Naive B cell (primary cell): ENCODE measurements around the gene UCK2. TPM values are rescaled to one million over a fixed set of nuclear protein-coding genes. Genes with fewer than 3 reads are reported as not detected.

Source experiments
- ATAC-seq, 2 donors: fragments of 150-1000 bp; cut with Tn5 transposase; 2 replicates each; pipeline ENCODE4 v1.10.0; 2021; ENCODE audit warnings: low read depth in 2 of 2, mild to moderate bottlenecking in 2 of 2, moderate library complexity in 2 of 2
- DNase-seq: peaks from one replicate; pipeline ENCODE4 v3.0.0; 2022
- H3K27ac Mint-ChIP-seq, 6 donors: one replicate each; pipeline ENCODE4 v1.8.0; 2020 to 2022; ENCODE audit warnings: mild to moderate bottlenecking in 6 of 6, mixed read lengths in 6 of 6, moderate library complexity in 5 of 6, inconsistent platforms in 2 of 6
- H3K27me3 Mint-ChIP-seq, 3 donors: one replicate each; pipeline ENCODE4 v1.8.0; 2021 to 2022; ENCODE audit warnings: mixed read lengths in 3 of 3, mild to moderate bottlenecking in 1 of 3
- H3K36me3 Mint-ChIP-seq, 2 donors: one replicate each; pipeline ENCODE4 v1.8.0; 2020 to 2022; ENCODE audit warnings: mixed read lengths in 2 of 2, inconsistent platforms in 1 of 2, mild to moderate bottlenecking in 1 of 2
- H3K4me1 Mint-ChIP-seq, 3 donors: one replicate each; pipeline ENCODE4 v1.8.0; 2020 to 2022; ENCODE audit warnings: mixed read lengths in 3 of 3, inconsistent platforms in 1 of 3, mild to moderate bottlenecking in 1 of 3, moderate library complexity in 1 of 3
- H3K4me3 Mint-ChIP-seq, 8 donors: one replicate each; pipeline ENCODE4 v1.8.0; 2020 to 2022; ENCODE audit warnings: mild to moderate bottlenecking in 8 of 8, mixed read lengths in 8 of 8, moderate library complexity in 8 of 8, inconsistent platforms in 2 of 8
- H3K9me3 Mint-ChIP-seq, 7 donors: one replicate each; pipeline ENCODE4 v1.8.0; 2020 to 2022; ENCODE audit warnings: mixed read lengths in 7 of 7, mild to moderate bottlenecking in 5 of 7, inconsistent platforms in 2 of 7, moderate library complexity in 1 of 7
- polyA plus RNA-seq, 6 donors: library from polyadenylated mRNA; unstranded; fragments of 300-500 nt; fragmentation: Illumina TruSeq; gene quantifications; one replicate each; pipeline ENCODE4 v1.2.3, GENCODE V29; 2021; ENCODE audit warnings: low read depth in 6 of 6

Gene UCK2
- polyA plus RNA-seq, 6 donors from 2014 or later, result 4.9 to 10.7 (median 7.7) TPM

GRCh38 chr1:165853528-165854075 lies 26.2 kb downstream of the UCK2 start:
- H3K27me3 Mint-ChIP-seq, result no peaks in the 10 kb centered on the region
- no peak overlapping the region for H3K27ac Mint-ChIP-seq
- peaks cover 0 to 3% (median 0%) of the 10 kb centered on the region in 7 donors for H3K9me3 Mint-ChIP-seq

GRCh38 chr1:165854101-165854845 lies 26.9 kb downstream of the UCK2 start:
- H3K9me3 Mint-ChIP-seq, result peaks cover 0 to 3% (median 0%) of the 10 kb centered on the region in 7 donors
- no peak overlapping the region for H3K27ac Mint-ChIP-seq
- H3K36me3 Mint-ChIP-seq, result peaks cover 0 to 4% of the 10 kb centered on the region in 2 donors
- no peaks in the 10 kb centered on the region for H3K27me3 Mint-ChIP-seq
- ATAC-seq (no peak), DNase-seq (no peak)
- no peak overlapping the region for H3K4me3 Mint-ChIP-seq
- peaks cover 32 to 55% (median 42%) of the 10 kb centered on the region in 3 donors for H3K4me1 Mint-ChIP-seq

More at GRCh38 chr1:165853528-165854075, 26.2 kb downstream of the UCK2 start:
- peaks cover 34 to 62% (median 49%) of the 10 kb centered on the region in 3 donors for H3K4me1 Mint-ChIP-seq
- no peak overlapping the region for H3K4me3 Mint-ChIP-seq
- ATAC-seq (no peak), DNase-seq (no peak)
- peaks cover 0 to 4% of the 10 kb centered on the region in 2 donors for H3K36me3 Mint-ChIP-seq

DNA sequence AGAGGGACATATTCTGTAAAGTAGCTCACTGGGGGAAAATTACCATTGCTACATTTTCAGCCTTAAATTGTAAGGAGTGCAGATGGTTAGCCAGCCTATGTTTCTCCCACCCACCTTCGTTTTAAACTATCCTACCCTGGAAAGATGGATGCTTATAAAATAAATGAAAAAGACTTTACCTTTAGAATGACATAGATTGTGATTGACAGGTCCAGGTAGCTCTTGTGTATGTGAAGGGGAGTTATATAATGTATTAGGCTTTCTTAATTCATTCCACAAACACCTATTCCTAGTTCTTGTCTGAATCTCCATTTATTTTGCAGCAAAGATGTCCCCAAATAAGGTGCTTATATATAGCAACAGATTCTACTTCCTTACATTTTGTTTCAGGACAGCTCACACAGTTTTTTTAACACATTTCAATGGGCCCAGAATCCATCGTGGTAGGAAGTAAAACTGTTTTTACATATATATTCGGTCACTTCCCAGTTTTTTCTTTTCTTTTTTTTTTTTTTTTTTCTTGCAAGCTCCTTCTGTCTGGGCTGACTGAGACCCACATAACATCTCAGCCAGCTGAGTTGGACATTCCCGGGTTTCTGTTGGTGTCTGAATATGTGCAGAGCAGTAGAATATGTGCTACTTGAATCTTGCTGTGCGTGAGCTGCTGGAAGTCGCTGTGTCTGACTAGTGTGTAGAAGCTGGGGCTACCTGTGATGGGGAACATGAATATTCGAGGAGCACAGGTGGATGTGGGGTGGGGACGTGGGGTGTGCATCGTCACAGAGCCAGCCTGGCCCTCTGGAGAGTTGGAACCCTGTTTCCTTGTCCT lies 27.8 kb downstream of the UCK2 start:
- H3K4me3 Mint-ChIP-seq, result peak overlapping the region in 1 of 8 donors; percentile 12
- H3K9me3 Mint-ChIP-seq, result peaks cover 0 to 3% (median 0%) of the 10 kb centered on the region in 7 donors
- DNase-seq, result no peak
- peak overlapping the region in 1 of 6 donors; percentile 55 for H3K27ac Mint-ChIP-seq
- ATAC-seq, result no peak
- H3K36me3 Mint-ChIP-seq, result peaks cover 0 to 4% of the 10 kb centered on the region in 2 donors
- H3K4me1 Mint-ChIP-seq, result peaks cover 32 to 56% (median 43%) of the 10 kb centered on the region in 3 donors
- H3K27me3 Mint-ChIP-seq, result no peaks in the 10 kb centered on the region

GRCh38 chr1:165856021-165856420 lies 28.6 kb downstream of the UCK2 start:
- Mint-ChIP-seq H3K27ac (no peak overlapping the region), H3K4me1 (peaks cover 29 to 56% (median 41%) of the 10 kb centered on the region in 3 donors), H3K4me3 (no peak overlapping the region), H3K27me3 (no peaks in the 10 kb centered on the region), H3K36me3 (peaks cover 0 to 4% of the 10 kb centered on the region in 2 donors), H3K9me3 (peaks cover 0 to 3% (median 0%) of the 10 kb centered on the region in 7 donors)
- ATAC-seq (no peak), DNase-seq (no peak)

DNA sequence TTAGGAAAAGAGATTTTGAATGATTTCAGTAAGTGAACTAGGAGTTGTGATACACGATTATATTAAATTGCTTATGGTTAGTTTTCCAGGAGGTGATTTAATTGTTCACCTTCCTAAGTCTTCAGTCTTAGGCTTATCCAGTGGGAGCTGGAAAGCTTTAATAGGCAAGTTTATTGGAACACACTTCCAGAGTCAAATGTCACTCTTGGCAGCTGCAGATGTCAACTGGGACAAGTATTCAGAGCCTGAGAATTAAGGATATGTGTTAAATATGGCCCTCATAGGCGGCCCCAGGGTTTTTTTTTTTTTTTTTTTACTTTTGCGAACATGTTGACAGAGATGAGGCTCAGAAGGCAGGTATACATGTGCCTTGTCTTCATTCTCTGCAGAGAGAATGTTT lies 29.2 kb downstream of the UCK2 start:
- DNase-seq, result no peak
- Mint-ChIP-seq H3K27me3 (no peaks in the 10 kb centered on the region), H3K36me3 (peaks cover 0 to 4% of the 10 kb centered on the region in 2 donors), H3K4me1 (peaks cover 23 to 50% (median 37%) of the 10 kb centered on the region in 3 donors), H3K9me3 (peaks cover 0 to 3% (median 0%) of the 10 kb centered on the region in 7 donors), H3K27ac (no peak overlapping the region), H3K4me3 (no peak overlapping the region)
- no peak for ATAC-seq

- DNase-seq (no peak), ATAC-seq (no peak)
- Mint-ChIP-seq H3K4me1 (peaks cover 21 to 48% (median 38%) of the 10 kb centered on the region in 3 donors), H3K4me3 (peak overlapping the region in 1 of 8 donors; percentile 36), H3K9me3 (peaks cover 0 to 3% (median 0%) of the 10 kb centered on the region in 7 donors), H3K36me3 (peaks cover 0 to 2% of the 10 kb centered on the region in 2 donors), H3K27ac (peak overlapping the region in 2 of 6 donors; percentile 2 to 52), H3K27me3 (no peaks in the 10 kb centered on the region)
These were observed 29.8 kb downstream of the UCK2 start for GRCh38 chr1:165857046-165857801.

DNA sequence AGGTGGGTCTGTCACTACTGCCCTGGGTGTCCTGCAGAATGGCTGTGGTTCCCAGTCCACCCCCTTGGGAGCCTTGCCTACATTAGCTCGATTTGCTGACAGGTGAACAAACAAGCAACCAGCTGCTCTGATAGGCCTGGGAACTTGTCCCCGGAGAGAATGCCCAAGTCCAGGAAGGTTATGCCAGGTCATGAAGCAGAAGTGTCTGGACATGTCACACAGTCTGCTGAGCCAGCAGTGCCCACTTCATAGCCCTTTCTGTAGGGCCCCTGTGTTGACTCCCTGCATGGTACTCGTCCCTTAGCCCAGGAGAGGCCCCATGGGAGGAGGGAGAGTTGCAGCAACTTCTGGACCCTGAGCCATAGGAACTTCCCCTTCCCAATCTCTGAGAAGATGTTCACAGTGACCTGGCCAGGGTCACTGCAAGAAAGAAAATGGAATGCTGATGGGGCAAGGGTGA lies 31.0 kb downstream of the UCK2 start:
- peaks cover 0 to 3% (median 0%) of the 10 kb centered on the region in 7 donors for H3K9me3 Mint-ChIP-seq
- no peak overlapping the region for H3K4me3 Mint-ChIP-seq
- peak overlapping the region in 1 of 6 donors; percentile 24 for H3K27ac Mint-ChIP-seq
- H3K4me1 Mint-ChIP-seq, result peaks cover 23 to 39% (median 36%) of the 10 kb centered on the region in 3 donors
- H3K27me3 Mint-ChIP-seq, result no peaks in the 10 kb centered on the region
- no peak for ATAC-seq
- DNase-seq, result no peak
- H3K36me3 Mint-ChIP-seq, result no peaks in the 10 kb centered on the region

DNA sequence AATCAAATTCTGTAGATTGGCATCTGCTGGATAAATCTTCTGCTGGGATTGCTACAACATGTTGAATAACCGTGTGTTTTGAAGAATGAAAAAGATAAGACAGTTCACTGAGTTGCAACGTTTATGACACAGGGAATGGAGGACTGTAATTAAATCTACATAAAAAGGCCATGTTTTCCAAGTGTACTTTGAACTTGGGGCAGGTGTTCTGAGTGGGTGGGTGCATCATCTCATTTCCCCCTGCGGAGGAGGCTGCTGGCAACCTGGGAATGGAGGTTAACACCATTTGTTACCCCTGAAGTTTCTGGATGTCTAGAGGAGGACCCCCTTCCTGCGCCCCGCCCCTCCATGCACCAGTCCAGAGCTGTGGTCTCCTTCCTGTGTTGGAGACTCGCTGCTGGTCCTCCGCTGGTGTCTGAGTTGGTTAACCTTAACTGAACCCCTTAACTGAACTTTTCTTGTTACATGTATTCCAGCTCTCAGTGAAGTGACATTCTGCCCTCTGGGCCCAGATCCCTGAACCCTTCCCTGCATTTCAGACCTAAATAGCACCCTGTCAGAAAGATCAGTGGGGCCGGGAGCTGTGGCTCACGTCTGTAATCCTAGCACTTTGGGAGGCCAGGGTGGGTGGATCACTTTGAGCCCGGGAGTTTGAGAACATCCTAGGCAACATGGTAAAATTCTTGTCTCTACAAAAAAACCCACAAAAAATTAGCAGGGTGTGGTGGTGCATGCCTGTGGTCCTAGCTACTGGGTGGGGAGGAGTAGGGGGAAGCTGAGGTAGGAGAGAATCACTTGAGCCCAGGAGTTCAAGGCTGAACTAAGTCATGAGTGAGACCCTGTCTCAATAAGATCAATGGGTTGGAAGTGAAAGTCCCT lies 31.8 kb downstream of the UCK2 start:
- Mint-ChIP-seq H3K4me1 (peaks cover 15 to 31% (median 28%) of the 10 kb centered on the region in 3 donors), H3K4me3 (no peak overlapping the region), H3K27me3 (no peaks in the 10 kb centered on the region), H3K36me3 (no peaks in the 10 kb centered on the region), H3K27ac (peak overlapping the region in 1 of 6 donors; percentile 24), H3K9me3 (peaks cover 0 to 3% (median 0%) of the 10 kb centered on the region in 7 donors)
- ATAC-seq (no peak), DNase-seq (no peak)

DNA sequence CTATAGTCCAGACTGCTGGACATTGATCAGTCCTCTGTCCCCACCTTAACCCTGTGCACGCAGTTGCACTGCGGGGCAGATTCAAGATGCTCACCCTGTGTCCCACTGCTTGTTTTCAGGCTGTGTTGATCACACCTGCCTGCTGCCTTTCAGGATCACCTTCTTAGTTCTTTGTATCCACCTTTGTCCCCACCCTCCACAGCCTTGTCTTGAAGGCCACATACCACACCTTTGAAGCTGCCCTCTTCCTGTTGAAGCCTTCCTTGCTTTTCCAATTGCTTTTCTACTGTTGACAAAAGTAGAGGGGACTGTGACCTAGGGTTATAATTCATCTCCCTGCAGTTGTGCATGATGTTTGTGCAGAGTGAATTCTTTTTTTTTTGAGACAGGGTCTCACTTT lies 32.7 kb downstream of the UCK2 start:
- H3K4me1 Mint-ChIP-seq, result peaks cover 13 to 28% (median 27%) of the 10 kb centered on the region in 3 donors
- ATAC-seq, result no peak
- H3K36me3 Mint-ChIP-seq, result no peaks in the 10 kb centered on the region
- peaks cover 0 to 3% (median 0%) of the 10 kb centered on the region in 7 donors for H3K9me3 Mint-ChIP-seq
- H3K27me3 Mint-ChIP-seq, result no peaks in the 10 kb centered on the region
- H3K4me3 Mint-ChIP-seq, result no peak overlapping the region
- no peak for DNase-seq
- no peak overlapping the region for H3K27ac Mint-ChIP-seq

DNA sequence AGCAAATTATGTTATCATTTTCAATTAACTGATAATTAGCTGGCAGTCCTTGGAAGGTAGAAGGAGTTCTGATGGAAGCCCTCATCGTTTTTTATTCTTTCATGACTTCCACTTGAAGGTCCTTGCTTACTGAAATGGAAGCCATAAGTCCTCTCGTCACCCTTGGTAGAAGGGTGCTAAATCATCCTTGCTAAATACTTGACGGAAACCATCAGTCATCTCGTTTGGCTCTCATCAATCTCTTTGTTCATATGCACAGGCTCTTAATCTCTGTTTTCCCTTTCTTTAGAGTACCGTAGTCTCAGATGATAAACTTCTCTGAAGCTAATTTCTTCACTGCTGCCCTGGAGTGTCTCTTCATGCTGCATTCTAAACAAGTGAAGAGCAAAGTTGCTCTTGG lies 34.5 kb downstream of the UCK2 start:
- H3K9me3 Mint-ChIP-seq, result no peaks in the 10 kb centered on the region
- H3K27ac Mint-ChIP-seq, result peak overlapping the region in 1 of 6 donors; percentile 59
- no peak overlapping the region for H3K4me3 Mint-ChIP-seq
- ATAC-seq, result no peak
- peaks cover 8 to 27% (median 23%) of the 10 kb centered on the region in 3 donors for H3K4me1 Mint-ChIP-seq
- no peak for DNase-seq
- peaks cover 0 to 6% of the 10 kb centered on the region in 2 donors for H3K36me3 Mint-ChIP-seq
- no peaks in the 10 kb centered on the region for H3K27me3 Mint-ChIP-seq

- Mint-ChIP-seq H3K4me3 (peak overlapping the region in 2 of 8 donors; percentile 27 to 37), H3K4me1 (peaks cover 8 to 22% (median 19%) of the 10 kb centered on the region in 3 donors), H3K9me3 (no peaks in the 10 kb centered on the region), H3K27ac (peak overlapping the region in 1 of 6 donors; percentile 61), H3K36me3 (peaks cover 0 to 6% of the 10 kb centered on the region in 2 donors), H3K27me3 (no peaks in the 10 kb centered on the region)
- ATAC-seq (peak in 1 of 2 donors; percentile 52), DNase-seq (no peak)
These were observed 35.0 kb downstream of the UCK2 start for GRCh38 chr1:165862448-165862847.

GRCh38 chr1:165863346-165863745 lies 35.9 kb downstream of the UCK2 start:
- no peak overlapping the region for H3K4me3 Mint-ChIP-seq
- H3K27ac Mint-ChIP-seq, result no peak overlapping the region
- ATAC-seq, result no peak
- H3K9me3 Mint-ChIP-seq, result no peaks in the 10 kb centered on the region
- H3K36me3 Mint-ChIP-seq, result peaks cover 0 to 6% of the 10 kb centered on the region in 2 donors
- H3K4me1 Mint-ChIP-seq, result peaks cover 8 to 16% (median 14%) of the 10 kb centered on the region in 3 donors
- DNase-seq, result no peak
- no peaks in the 10 kb centered on the region for H3K27me3 Mint-ChIP-seq
